K562 (cell line): ENCODE data around the gene ARID3B. TPM values are rescaled to one million over a fixed set of nuclear protein-coding genes. Genes with fewer than 3 reads are reported as not detected.

Source experiments
- CBX2 ChIP-seq: fragments of 200-600 bp; sonication (generic); IDR thresholded peaks from one replicate; pipeline ENCODE4 v1.6.1; 2012; ENCODE audit warnings: mild to moderate bottlenecking, low read length, inconsistent platforms; ENCODE audit not compliant: insufficient read depth, poor library complexity, severe bottlenecking
- CC2D1A ChIP-seq: fragments of 450-650 bp; IDR thresholded peaks from 2 replicates; pipeline ENCODE4 v1.6.1; 2017; ENCODE audit warnings: mild to moderate bottlenecking
- CCNT2 ChIP-seq: IDR thresholded peaks from 2 replicates; pipeline ENCODE4 v1.6.1; 2011; ENCODE audit warnings: borderline replicate concordance, low read depth, mild to moderate bottlenecking, moderate library complexity, mixed read lengths, low read length; ENCODE audit not compliant: insufficient read length; ENCODE audit errors: extremely low read depth
- COPS2 ChIP-seq: fragments of 450-650 bp; conservative IDR thresholded peaks from 2 replicates; pipeline ENCODE4 v1.6.1; 2016; ENCODE audit warnings: mild to moderate bottlenecking, moderate library complexity
- ELF4 ChIP-seq: fragments of 450-650 bp; formaldehyde crosslinking; IDR thresholded peaks from 2 replicates; pipeline ENCODE4 v1.4.0; 2022; ENCODE audit warnings: missing genetic modification characterization
- EP300 ChIP-seq: IDR thresholded peaks from 2 replicates; pipeline ENCODE4 v1.6.1; 2012; ENCODE audit warnings: low read length, improper control_type of control experiment
- EWSR1 ChIP-seq: fragments of 450-650 bp; IDR thresholded peaks from 2 replicates; pipeline ENCODE4 v1.6.1; 2018; ENCODE audit warnings: borderline replicate concordance, mild to moderate bottlenecking, low read depth, moderate library complexity; ENCODE audit not compliant: partially characterized antibody
- GABPA ChIP-seq: fragments of 200-800 bp; sonication (Bioruptor generic); conservative IDR thresholded peaks from 2 replicates; pipeline ENCODE4 v1.6.1; 2016; ENCODE audit warnings: low read depth, missing genetic modification characterization, missing compliant biosample characterization
- GATAD2B ChIP-seq: fragments of 450-650 bp; IDR thresholded peaks from 2 replicates; pipeline ENCODE4 v1.6.1; 2017; ENCODE audit warnings: mild to moderate bottlenecking, borderline replicate concordance
- MEIS2 ChIP-seq: fragments of 450-650 bp; IDR thresholded peaks from 2 replicates; pipeline ENCODE4 v1.6.1; 2014; ENCODE audit warnings: mild to moderate bottlenecking; ENCODE audit not compliant: partially characterized antibody
- NFXL1 ChIP-seq: fragments of 450-650 bp; formaldehyde crosslinking; IDR thresholded peaks from 2 replicates; pipeline ENCODE4 v1.4.0; 2021; ENCODE audit warnings: mild to moderate bottlenecking
- SRSF1 ChIP-seq: fragments of 200-400 bp; formaldehyde crosslinking; IDR thresholded peaks from 2 replicates; pipeline ENCODE4 v1.6.1; 2017; ENCODE audit warnings: mild to moderate bottlenecking, low read depth, low read length, moderate library complexity
- SUPT5H ChIP-seq: fragments of 450-650 bp; IDR thresholded peaks from 2 replicates; pipeline ENCODE4 v1.6.1; 2016
- TAF7 ChIP-seq: fragments of 450-650 bp; IDR thresholded peaks from 2 replicates; pipeline ENCODE4 v1.6.1; 2016; ENCODE audit warnings: missing genetic modification characterization, missing compliant biosample characterization
- TAF9B ChIP-seq: fragments of 450-650 bp; IDR thresholded peaks from 2 replicates; pipeline ENCODE4 v1.6.1; 2018; ENCODE audit warnings: mild to moderate bottlenecking; ENCODE audit not compliant: partially characterized antibody
- TAL1 ChIP-seq: fragments of 450-650 bp; IDR thresholded peaks from 2 replicates; pipeline ENCODE4 v1.6.1; 2016; ENCODE audit warnings: mild to moderate bottlenecking
- TBP ChIP-seq: optimal IDR thresholded peaks from 2 replicates; pipeline ENCODE3; 2011; ENCODE audit warnings: low read depth, low read length, improper control_type of control experiment
- TEAD2 ChIP-seq: fragments of 450-650 bp; IDR thresholded peaks from 2 replicates; pipeline ENCODE4 v1.6.1; 2016; ENCODE audit warnings: missing genetic modification characterization, control low read depth, missing compliant biosample characterization
- THRB ChIP-seq: fragments of 450-650 bp; formaldehyde crosslinking; conservative IDR thresholded peaks from 2 replicates; pipeline ENCODE4 v1.4.0; 2022; ENCODE audit warnings: mild to moderate bottlenecking, missing genetic modification characterization
- WHSC1 ChIP-seq: IDR thresholded peaks from one replicate; pipeline ENCODE4 v1.6.1; 2012; ENCODE audit warnings: low read length, control low read depth, inconsistent platforms
- ZHX1 ChIP-seq: fragments of 150-350 bp; conservative IDR thresholded peaks from 2 replicates; pipeline ENCODE4 v1.6.1; 2014; ENCODE audit warnings: low read length
- ZNF274 ChIP-seq: IDR thresholded peaks from 2 replicates; pipeline ENCODE4 v1.6.1; 2011; ENCODE audit warnings: low read depth, mild to moderate bottlenecking, low read length, moderate library complexity, borderline replicate concordance
- ZNF311 ChIP-seq: fragments of 250-450 bp; sonication (Bioruptor Pico); IDR thresholded peaks from 2 replicates; pipeline ENCODE4 v1.4.0; 2020; ENCODE audit warnings: mild to moderate bottlenecking, moderate library complexity
- ZNF395 ChIP-seq: fragments of 200-800 bp; sonication (Bioruptor generic); IDR thresholded peaks from 2 replicates; pipeline ENCODE4 v1.6.1; 2017; ENCODE audit warnings: missing genetic modification characterization, missing compliant biosample characterization
- polyA plus RNA-seq, 8 experiments: library from polyadenylated mRNA; depleted of rRNA in 4 of 8; stranded (reverse) in 5 of 8; unstranded in 3 of 8; fragments of >200 nt; fragmentation: Nextera tagmentation in 2 of 8; fragmentation: Illumina TruSeq in 1 of 8; extraction: Ambion mirVana in 2 of 8; extraction: Trizol in 1 of 8; gene quantifications; 2 replicates each; pipeline versions ENCODE4 v1.2.1 to v1.2.3, GENCODE V29; 2011 to 2014; ENCODE audit warnings: inconsistent platforms in 1 of 8, missing spikeins in 1 of 8
- total RNA-seq, 7 experiments: library from RNA; depleted of rRNA in 6 of 7; stranded (reverse); fragments of >200 nt in 6 of 7; fragmentation: Illumina TruSeq in 2 of 7; extraction: Trizol in 2 of 7; gene quantifications; 2 replicates each; pipeline versions ENCODE4 v1.2.1 to v1.2.3, GENCODE V29; 2011 to 2021; ENCODE audit warnings: low replicate concordance in 1 of 7

The ARID3B gene
- total and polyA plus RNA-seq, 9 of the 15 experiments (the other 6 are each of a cell fraction or from before 2014, with no cell fraction given) = 0.32 to 15.1 (median 7.1) TPM

- TF ChIP-seq SRSF1 (no peak), EWSR1 (no peak), CC2D1A (peak; percentile 97; the same call in 1 of the 2 replicates), TAL1 (peak; percentile 99), ELF4 (0 out of 2 replicates have a peak, but pooled peaks have one; percentile 43), TAF7 (tag) (no peak), GABPA (peak; percentile 38; the same call in 1 of the 2 replicates), ZNF311 (CRISPR knock-in tag) (0 out of 2 replicates have a peak, but pooled peaks have one; percentile 40), THRB (CRISPR knock-in tag) (no peak), ZNF274 (peak; percentile 73; the same call in 1 of the 2 replicates), ZNF395 (peak; percentile 97), ZHX1 (no peak), CCNT2 (peak; percentile 89), MEIS2 (peak; percentile 73), TAF9B (peak; percentile 100), SUPT5H (no peak), COPS2 (no peak), NFXL1 (CRISPR knock-in tag) (0 out of 2 replicates have a peak, but pooled peaks have one; percentile 62), CBX2 (no peak), EP300 (peak; percentile 77), TBP (no peak), WHSC1 (no peak), GATAD2B (peak; percentile 86), TEAD2 (tag) (no peak)
Observed at GRCh38 chr15:74610302-74610951, 69.4 kb downstream of the ARID3B start (continued).
